ENCODE data around the gene HIRIP3. TPM values are rescaled to one million over a fixed set of nuclear protein-coding genes. Genes with fewer than 3 reads are reported as not detected.

The HIRIP3 gene
- total and polyA plus RNA-seq, 2 of the 13 experiments (the other 11 are each of a cell fraction or from before 2014, with no cell fraction given) = 12.6 to 17.2 TPM

DNA sequence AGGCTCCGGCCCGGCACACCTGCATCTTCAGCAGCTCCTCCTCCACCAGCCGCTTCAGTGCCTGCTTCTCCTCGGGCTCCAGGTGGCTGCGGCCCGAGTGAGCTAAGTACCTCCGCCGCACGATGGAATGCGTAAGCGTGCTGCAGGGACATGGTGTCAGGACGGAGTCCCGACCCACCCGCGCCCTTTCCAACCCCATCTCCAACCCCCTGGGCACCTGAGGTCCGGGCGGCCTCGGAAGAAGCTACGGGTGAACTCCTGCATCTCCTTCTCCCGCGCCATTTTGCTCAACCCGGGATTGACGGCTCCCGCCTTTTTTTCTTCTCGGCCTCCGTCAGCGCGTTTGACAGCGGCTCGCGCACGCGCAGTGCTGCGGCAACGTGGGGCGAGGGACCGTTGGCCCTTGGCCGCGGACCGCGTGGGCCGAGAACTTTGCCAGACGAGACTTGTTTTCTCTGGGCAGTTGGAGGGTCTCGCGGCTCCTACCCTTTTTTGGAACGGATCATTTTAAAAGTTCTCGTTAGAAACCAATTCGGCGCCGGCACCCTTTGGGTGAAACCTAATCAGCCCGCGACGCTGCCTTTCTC is at the start of gene HIRIP3 (continued):
- peak; percentile 34; the same call in 1 of the 2 replicates for TF ChIP-seq ZNF503 (CRISPR knock-in tag; IDR thresholded peaks at IDR 0.05)
- no peak for TF ChIP-seq ZNF570 (CRISPR knock-in tag; IDR thresholded peaks at IDR 0.05; ENCODE audit: borderline replicate concordance)
- peak; percentile 75; the same call in 1 of the 2 replicates for TF ChIP-seq TMF1 (CRISPR knock-in tag; IDR thresholded peaks at IDR 0.05; ENCODE audit: low read depth)
- TF ChIP-seq, protein P1, sequence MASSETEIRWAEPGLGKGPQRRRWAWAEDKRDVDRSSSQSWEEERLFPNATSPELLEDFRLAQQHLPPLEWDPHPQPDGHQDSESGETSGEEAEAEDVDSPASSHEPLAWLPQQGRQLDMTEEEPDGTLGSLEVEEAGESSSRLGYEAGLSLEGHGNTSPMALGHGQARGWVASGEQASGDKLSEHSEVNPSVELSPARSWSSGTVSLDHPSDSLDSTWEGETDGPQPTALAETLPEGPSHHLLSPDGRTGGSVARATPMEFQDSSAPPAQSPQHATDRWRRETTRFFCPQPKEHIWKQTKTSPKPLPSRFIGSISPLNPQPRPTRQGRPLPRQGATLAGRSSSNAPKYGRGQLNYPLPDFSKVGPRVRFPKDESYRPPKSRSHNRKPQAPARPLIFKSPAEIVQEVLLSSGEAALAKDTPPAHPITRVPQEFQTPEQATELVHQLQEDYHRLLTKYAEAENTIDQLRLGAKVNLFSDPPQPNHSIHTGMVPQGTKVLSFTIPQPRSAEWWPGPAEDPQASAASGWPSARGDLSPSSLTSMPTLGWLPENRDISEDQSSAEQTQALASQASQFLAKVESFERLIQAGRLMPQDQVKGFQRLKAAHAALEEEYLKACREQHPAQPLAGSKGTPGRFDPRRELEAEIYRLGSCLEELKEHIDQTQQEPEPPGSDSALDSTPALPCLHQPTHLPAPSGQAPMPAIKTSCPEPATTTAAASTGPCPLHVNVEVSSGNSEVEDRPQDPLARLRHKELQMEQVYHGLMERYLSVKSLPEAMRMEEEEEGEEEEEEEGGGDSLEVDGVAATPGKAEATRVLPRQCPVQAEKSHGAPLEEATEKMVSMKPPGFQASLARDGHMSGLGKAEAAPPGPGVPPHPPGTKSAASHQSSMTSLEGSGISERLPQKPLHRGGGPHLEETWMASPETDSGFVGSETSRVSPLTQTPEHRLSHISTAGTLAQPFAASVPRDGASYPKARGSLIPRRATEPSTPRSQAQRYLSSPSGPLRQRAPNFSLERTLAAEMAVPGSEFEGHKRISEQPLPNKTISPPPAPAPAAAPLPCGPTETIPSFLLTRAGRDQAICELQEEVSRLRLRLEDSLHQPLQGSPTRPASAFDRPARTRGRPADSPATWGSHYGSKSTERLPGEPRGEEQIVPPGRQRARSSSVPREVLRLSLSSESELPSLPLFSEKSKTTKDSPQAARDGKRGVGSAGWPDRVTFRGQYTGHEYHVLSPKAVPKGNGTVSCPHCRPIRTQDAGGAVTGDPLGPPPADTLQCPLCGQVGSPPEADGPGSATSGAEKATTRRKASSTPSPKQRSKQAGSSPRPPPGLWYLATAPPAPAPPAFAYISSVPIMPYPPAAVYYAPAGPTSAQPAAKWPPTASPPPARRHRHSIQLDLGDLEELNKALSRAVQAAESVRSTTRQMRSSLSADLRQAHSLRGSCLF (CRISPR knock-in tag; IDR thresholded peaks at IDR 0.05; ENCODE audit: borderline replicate concordance) = peak; percentile 90; the same call in 1 of the 2 replicates
- no peak; the same call in 1 of the 2 replicates for TF ChIP-seq ZNF776 (CRISPR knock-in tag; IDR thresholded peaks at IDR 0.05)
- TF ChIP-seq MNT (IDR thresholded peaks at IDR 0.05) = peak; percentile 57
- 0 out of 2 replicates have a peak, but pooled peaks have one; percentile 11 for TF ChIP-seq CBX5 (CRISPR knock-in tag; IDR thresholded peaks at IDR 0.05; ENCODE audit: borderline replicate concordance)
- no peak; the same call in 1 of the 2 replicates for TF ChIP-seq MXD3 (CRISPR knock-in tag; IDR thresholded peaks at IDR 0.05)
- TF ChIP-seq ZEB1 (IDR thresholded peaks at IDR 0.05; ENCODE audit: insufficient replicate concordance, low read depth) = no peak
- TF ChIP-seq, protein P2, sequence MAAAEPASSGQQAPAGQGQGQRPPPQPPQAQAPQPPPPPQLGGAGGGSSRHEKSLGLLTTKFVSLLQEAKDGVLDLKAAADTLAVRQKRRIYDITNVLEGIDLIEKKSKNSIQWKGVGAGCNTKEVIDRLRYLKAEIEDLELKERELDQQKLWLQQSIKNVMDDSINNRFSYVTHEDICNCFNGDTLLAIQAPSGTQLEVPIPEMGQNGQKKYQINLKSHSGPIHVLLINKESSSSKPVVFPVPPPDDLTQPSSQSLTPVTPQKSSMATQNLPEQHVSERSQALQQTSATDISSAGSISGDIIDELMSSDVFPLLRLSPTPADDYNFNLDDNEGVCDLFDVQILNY (CRISPR knock-in tag; conservative IDR thresholded peaks at IDR 0.05) = peak; percentile 53; the same call in 1 of the 2 replicates
- TF ChIP-seq ZNF788 (CRISPR knock-in tag; IDR thresholded peaks at IDR 0.05; ENCODE audit: borderline replicate concordance) = no peak
- TF ChIP-seq SRF (IDR thresholded peaks at IDR 0.05; ENCODE audit: low read depth, low read length) = no peak
- TF ChIP-seq, protein P3, sequence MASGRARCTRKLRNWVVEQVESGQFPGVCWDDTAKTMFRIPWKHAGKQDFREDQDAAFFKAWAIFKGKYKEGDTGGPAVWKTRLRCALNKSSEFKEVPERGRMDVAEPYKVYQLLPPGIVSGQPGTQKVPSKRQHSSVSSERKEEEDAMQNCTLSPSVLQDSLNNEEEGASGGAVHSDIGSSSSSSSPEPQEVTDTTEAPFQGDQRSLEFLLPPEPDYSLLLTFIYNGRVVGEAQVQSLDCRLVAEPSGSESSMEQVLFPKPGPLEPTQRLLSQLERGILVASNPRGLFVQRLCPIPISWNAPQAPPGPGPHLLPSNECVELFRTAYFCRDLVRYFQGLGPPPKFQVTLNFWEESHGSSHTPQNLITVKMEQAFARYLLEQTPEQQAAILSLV (CRISPR knock-in tag; IDR thresholded peaks at IDR 0.05; ENCODE audit: borderline replicate concordance) = peak; percentile 95; the same call in 1 of the 2 replicates
- no peak for TF ChIP-seq SYNCRIP (IDR thresholded peaks at IDR 0.05; ENCODE audit: insufficient read depth, low read depth, low read length)
- TF ChIP-seq PTBP1 (IDR thresholded peaks at IDR 0.05; ENCODE audit: low read depth, low read length, poor library complexity, severe bottlenecking) = peak; percentile 58
- no peak; the same call in none of the 2 replicates for TF ChIP-seq IKZF5 (CRISPR knock-in tag; IDR thresholded peaks at IDR 0.05)

Measured in HepG2 (cell line).